ENCODE results near the gene ACSS2. TPM values are rescaled to one million over a fixed set of nuclear protein-coding genes. Genes with fewer than 3 reads are reported as not detected.

The ACSS2 gene
- total and polyA plus RNA-seq, 2 of the 8 experiments (the other 6 are each of a cell fraction or from before 2014, with no cell fraction given), result 17.7 to 24.2 TPM

DNA sequence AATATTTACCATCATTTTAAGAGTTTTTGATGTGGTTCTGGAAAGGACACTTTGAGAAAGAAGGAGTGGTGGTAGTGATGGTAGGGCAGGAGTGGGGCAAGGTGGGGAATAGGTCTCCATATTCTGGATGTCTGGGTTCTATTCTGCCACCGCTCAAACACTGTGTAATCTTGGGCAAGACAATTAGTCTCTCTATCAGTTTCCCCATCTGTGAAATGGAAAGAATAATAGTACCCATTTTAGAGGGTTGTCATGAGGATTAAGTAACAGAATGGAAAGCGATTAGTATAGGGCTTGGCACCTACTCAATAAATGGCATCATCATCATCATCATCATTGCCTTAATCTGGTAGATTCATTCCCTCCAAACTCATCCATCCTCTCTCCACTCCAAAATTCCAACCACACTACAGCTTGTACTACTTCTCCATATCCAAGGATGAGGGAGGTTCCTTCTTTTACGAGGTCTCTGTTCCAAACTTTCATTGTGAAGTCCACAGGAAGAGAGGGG, 2.8 kb upstream of the ACSS2 start:
- H4K8ac ChIP-seq (ENCODE audit: extremely low read depth, insufficient read depth, low read length), result no peak overlapping the region
- H2BK5ac ChIP-seq (ENCODE audit: low read depth, low read length), result no peak overlapping the region
- 82% methylated on average over 3 of the region's 3 CpGs; no CpG with 5 or more reads in 1 of the 2 experiments for WGBS, 2 experiments (ENCODE audit: extremely low coverage in 1 of 2, insufficient coverage in 1 of 2, insufficient read length in 1 of 2, insufficient replicate concordance in 2 of 2, low coverage in 1 of 2, low lambda C conversion rate in 2 of 2, missing lambda C conversion rate in 1 of 2)
- no peak overlapping the region for H2AK5ac ChIP-seq (ENCODE audit: low read depth, low read length)
- H3K4me2 ChIP-seq (ENCODE audit: insufficient read depth in 1 of 2, low read depth in 2 of 2, low read length in 2 of 2), result peak overlapping the region; percentile 92 to 95; a peak in 3 of 4 replicates
- H2BK20ac ChIP-seq (ENCODE audit: low read length), result no peak overlapping the region
- H3K56ac ChIP-seq (replicated peaks; ENCODE audit: insufficient read length, low read depth, low read length), result no peak overlapping the region
- no peak overlapping the region for H2BK120ac ChIP-seq (replicated peaks; ENCODE audit: low read depth, low read length)
- no peak overlapping the region for H4K5ac ChIP-seq (ENCODE audit: insufficient read length, low read depth, low read length)
- peaks cover 0 to 11% of the 10 kb centered on the region in 2 experiments; a peak in 1 of 4 replicates for H3K79me2 ChIP-seq (ENCODE audit: control insufficient read depth in 1 of 2, insufficient read depth in 2 of 2, low read length in 2 of 2)
- H2AFZ ChIP-seq (ENCODE audit: low read length), result no peak overlapping the region; the same call in 1 of the 2 replicates
- no peak overlapping the region for H4K91ac ChIP-seq (replicated peaks; ENCODE audit: insufficient read length, low read length)
- DNase-seq (ENCODE audit: low read depth in 1 of 2, low spot score in 2 of 2) (no peak), FAIRE-seq (no peak)
- H2BK12ac ChIP-seq (ENCODE audit: low read depth, low read length), result no peak overlapping the region
- peaks cover 0 to 2% (median 0%) of the 10 kb centered on the region in 4 experiments; a peak in 1 of 8 replicates for H3K36me3 ChIP-seq (ENCODE audit: control insufficient read depth in 2 of 4, insufficient read depth in 4 of 4, low read length in 3 of 4)
- ChIA-PET POLR2A (ENCODE audit: partially characterized antibody) (interaction anchor here (1.0 to 2.2 kb wide), 3 partner anchors 30 to 393 kb away, joined by 3 to 8 read pairs (median 4); partner anchors contain the start of genes GSS and MYH7B), CTCF (ENCODE audit: partially characterized antibody) (interaction anchor here (0.5 to 6.6 kb wide), 31 partner anchors 9 to 435 kb away, joined by 3 to 64 read pairs (median 5); partner anchors contain the start of genes GSS and MYH7B)
- peaks cover 0 to 10% (median 5%) of the 10 kb centered on the region in 4 experiments; a peak in 4 of 7 replicates for H3K4me1 ChIP-seq (replicated peaks in 1 of 4; ENCODE audit: control insufficient read depth in 3 of 4, insufficient read depth in 4 of 4, low read length in 3 of 4)
- no peaks in the 10 kb centered on the region; the same call in 1 of the 2 replicates for H3K79me1 ChIP-seq (ENCODE audit: low read depth, low read length)
- H3K27me3 ChIP-seq (replicated peaks in 1 of 4; ENCODE audit: control insufficient read depth in 3 of 4, extremely low read depth in 1 of 4, insufficient read depth in 3 of 4, low read length in 3 of 4), result peaks cover 0 to 17% (median 13%) of the 10 kb centered on the region in 4 experiments; a peak in 6 of 7 replicates
- H3K23ac ChIP-seq (ENCODE audit: insufficient read length), result no peak overlapping the region
- H3K27ac ChIP-seq (ENCODE audit: low read depth, low read length), result no peak overlapping the region
- no peak overlapping the region for H3K18ac ChIP-seq (ENCODE audit: extremely low read depth, low read length)
- no peaks in the 10 kb centered on the region for H3K9me3 ChIP-seq (ENCODE audit: insufficient read depth in 2 of 2, low read depth in 1 of 2, low read length in 1 of 2)
- H4K20me1 ChIP-seq (replicated peaks in 1 of 2; ENCODE audit: control insufficient read depth in 1 of 2, insufficient read depth in 2 of 2, low read length in 2 of 2), result peaks cover 0 to 2% of the 10 kb centered on the region in 2 experiments
- H3K4me3 ChIP-seq (ENCODE audit: extremely low read depth in 1 of 4, insufficient read depth in 2 of 4, low read depth in 3 of 4, low read length in 4 of 4), result peak overlapping the region in 3 of 4 experiments; percentile 73 to 88 (median 76); a peak in 2 of 8 replicates
- no peak overlapping the region for H3K9ac ChIP-seq (replicated peaks in 1 of 4; ENCODE audit: extremely low read depth in 1 of 4, low read depth in 3 of 4, low read length in 3 of 4)
- peaks cover 14% of the 10 kb centered on the region for H3K23me2 ChIP-seq (ENCODE audit: low read depth, low read length)
- no peak overlapping the region for H3K4ac ChIP-seq (replicated peaks; ENCODE audit: insufficient read length, low read depth, low read length)
- H2BK15ac ChIP-seq (ENCODE audit: low read length), result no peak overlapping the region
- H3K14ac ChIP-seq (ENCODE audit: insufficient read length), result no peak overlapping the region
- TF ChIP-seq FOSL1 (IDR thresholded peaks at IDR 0.05; ENCODE audit: insufficient read depth, low read depth, low read length) (no peak), GTF2F1 (IDR thresholded peaks at IDR 0.05; ENCODE audit: borderline replicate concordance, low read depth, low read length) (no peak), KDM5A (IDR thresholded peaks at IDR 0.05; ENCODE audit: low read length) (no peak), RAD21 (IDR thresholded peaks at IDR 0.05 in 1 of 2, conservative IDR thresholded peaks at IDR 0.05 in 1 of 2; ENCODE audit: low read depth in 2 of 2, low read length in 2 of 2) (no peak), SP2 (IDR thresholded peaks at IDR 0.05; ENCODE audit: low read length) (no peak), SIRT6 (IDR thresholded peaks at IDR 0.05; ENCODE audit: low read length) (no peak), SUZ12 (IDR thresholded peaks at IDR 0.05; ENCODE audit: low read length) (no peak), PHF8 (conservative IDR thresholded peaks at IDR 0.05; ENCODE audit: low read depth, low read length) (no peak), BCL11A (IDR thresholded peaks at IDR 0.05; ENCODE audit: low read depth in 2 of 2, low read length in 2 of 2) (no peak), CTCF (IDR thresholded peaks at IDR 0.05; ENCODE audit: control extremely low read depth in 1 of 3, insufficient read depth in 1 of 3, low read depth in 1 of 3, low read length in 3 of 3) (no peak)
